Measurements from ENCODE around the gene ZBTB38.

ZBTB38 gene

GRCh38 chr3:141399200-141399599 is 30.9 kb downstream of the ZBTB38 start:
- in situ Hi-C loops (cut with MboI; ENCODE audit: low pct_unique_long_range_greater_than_20kb, low sequenced_read_pairs), result no loop called here
- peak; percentile 13 for DNase-seq

GRCh38 chr3:141400073-141400971 is 32.0 kb downstream of the ZBTB38 start:
- no peak for DNase-seq

GRCh38 chr3:141401095-141401494 is 32.8 kb downstream of the ZBTB38 start:
- DNase-seq, result no peak
- in situ Hi-C loops (cut with MboI; ENCODE audit: low pct_unique_long_range_greater_than_20kb, low sequenced_read_pairs), result no loop called here

More at GRCh38 chr3:141400073-141400971, 32.0 kb downstream of the ZBTB38 start:
- in situ Hi-C loops (cut with MboI; ENCODE audit: low pct_unique_long_range_greater_than_20kb, low sequenced_read_pairs), result no loop called here

GRCh38 chr3:141401573-141402475 is 33.5 kb downstream of the ZBTB38 start:
- peak; percentile 48 for DNase-seq
- in situ Hi-C loops (cut with MboI; ENCODE audit: low pct_unique_long_range_greater_than_20kb, low sequenced_read_pairs), result no loop called here

GRCh38 chr3:141402476-141403171 is 34.3 kb downstream of the ZBTB38 start:
- in situ Hi-C loops (cut with MboI; ENCODE audit: low pct_unique_long_range_greater_than_20kb, low sequenced_read_pairs), result no loop called here
- DNase-seq, result peak; percentile 56

GRCh38 chr3:141403576-141403975 is 35.3 kb downstream of the ZBTB38 start:
- DNase-seq, result no peak
- in situ Hi-C loops (cut with MboI; ENCODE audit: low pct_unique_long_range_greater_than_20kb, low sequenced_read_pairs), result no loop called here

GRCh38 chr3:141405025-141405424 is 36.7 kb downstream of the ZBTB38 start:
- DNase-seq, result no peak
- in situ Hi-C loops (cut with MboI; ENCODE audit: low pct_unique_long_range_greater_than_20kb, low sequenced_read_pairs), result no loop called here

- in situ Hi-C loops (cut with MboI; ENCODE audit: low pct_unique_long_range_greater_than_20kb, low sequenced_read_pairs), result no loop called here
- DNase-seq, result no peak
Measured at GRCh38 chr3:141405591-141405990, 37.3 kb downstream of the ZBTB38 start.

GRCh38 chr3:141406265-141406664 is 38.0 kb downstream of the ZBTB38 start:
- in situ Hi-C loops (cut with MboI; ENCODE audit: low pct_unique_long_range_greater_than_20kb, low sequenced_read_pairs), result no loop called here
- no peak for DNase-seq

- in situ Hi-C loops (cut with MboI; ENCODE audit: low pct_unique_long_range_greater_than_20kb, low sequenced_read_pairs), result no loop called here
- no peak for DNase-seq
Measured at GRCh38 chr3:141407047-141407446, 38.7 kb downstream of the ZBTB38 start.

GRCh38 chr3:141407825-141408224 is 39.5 kb downstream of the ZBTB38 start:
- DNase-seq, result no peak
- in situ Hi-C loops (cut with MboI; ENCODE audit: low pct_unique_long_range_greater_than_20kb, low sequenced_read_pairs), result no loop called here

GRCh38 chr3:141408596-141408995 is 40.3 kb downstream of the ZBTB38 start:
- in situ Hi-C loops (cut with MboI; ENCODE audit: low pct_unique_long_range_greater_than_20kb, low sequenced_read_pairs), result no loop called here
- no peak for DNase-seq

GRCh38 chr3:141409940-141410241 is 41.6 kb downstream of the ZBTB38 start:
- in situ Hi-C loops (cut with MboI; ENCODE audit: low pct_unique_long_range_greater_than_20kb, low sequenced_read_pairs), result no loop called here
- no peak for DNase-seq

- DNase-seq, result no peak
- in situ Hi-C loops (cut with MboI; ENCODE audit: low pct_unique_long_range_greater_than_20kb, low sequenced_read_pairs), result no loop called here
Measured at GRCh38 chr3:141410408-141410807, 42.1 kb downstream of the ZBTB38 start.

- in situ Hi-C loops (cut with MboI; ENCODE audit: low pct_unique_long_range_greater_than_20kb, low sequenced_read_pairs), result no loop called here
- no peak for DNase-seq
Measured at GRCh38 chr3:141410846-141411245, 42.5 kb downstream of the ZBTB38 start.

- peak; percentile 45 for DNase-seq
- in situ Hi-C loops (cut with MboI; ENCODE audit: low pct_unique_long_range_greater_than_20kb, low sequenced_read_pairs), result no loop called here
Measured at GRCh38 chr3:141411251-141411771, 43.0 kb downstream of the ZBTB38 start.

- no peak for DNase-seq
- in situ Hi-C loops (cut with MboI; ENCODE audit: low pct_unique_long_range_greater_than_20kb, low sequenced_read_pairs), result no loop called here
Measured at GRCh38 chr3:141412087-141412935, 44.0 kb downstream of the ZBTB38 start.

GRCh38 chr3:141412936-141413354 is 44.6 kb downstream of the ZBTB38 start:
- in situ Hi-C loops (cut with MboI; ENCODE audit: low pct_unique_long_range_greater_than_20kb, low sequenced_read_pairs), result no loop called here
- no peak for DNase-seq

Data from KBM-7 (cell line).